GM19043 (cell line): ENCODE measurements around the gene XAGE5.
"Not testable (repeated sequence)": the region's sequence is repeated elsewhere in the genome, so short reads cannot be mapped to it uniquely, and the experiment has no call there.

Experiments used
- ATAC-seq: cut with Tn5 transposase; IDR thresholded peaks from one replicate; pipeline ENCODE4 v1.9.1; 2021; ENCODE audit warnings: low read depth; ENCODE audit not compliant: unreplicated experiment

Gene XAGE5, protein sequence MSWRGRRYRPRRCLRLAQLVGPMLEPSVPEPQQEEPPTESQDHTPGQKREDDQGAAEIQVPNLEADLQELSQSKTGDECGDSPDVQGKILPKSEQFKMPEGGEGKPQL

DNA sequence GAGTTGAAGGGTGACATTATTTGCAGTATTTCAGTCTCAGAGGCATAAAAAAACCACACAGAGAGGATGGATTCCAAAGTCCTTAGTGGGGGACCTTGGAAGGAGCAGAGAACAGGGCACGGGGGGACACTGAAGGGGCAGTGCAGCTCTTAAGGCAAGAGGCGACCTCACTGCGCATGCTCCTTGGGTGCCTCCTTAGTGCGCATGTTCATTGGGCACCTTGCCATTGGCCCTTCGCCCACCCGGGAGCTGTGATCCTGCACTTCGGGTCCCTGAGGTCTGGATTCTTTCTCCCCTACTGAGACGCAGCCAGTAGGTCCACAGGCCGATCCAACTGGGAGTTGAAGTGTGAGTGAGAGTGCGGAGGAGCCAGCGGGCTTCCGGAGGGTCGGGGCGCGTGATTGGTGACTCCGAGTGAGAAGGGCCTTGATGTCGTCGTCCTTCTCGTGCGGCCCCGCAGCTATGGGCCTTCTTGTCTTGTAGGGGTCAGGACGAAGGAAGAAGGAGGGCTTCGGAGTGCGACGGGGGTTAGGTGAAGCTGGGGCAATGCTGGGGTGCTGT, at the start of gene XAGE5:
Gene XAGE5 (plus strand): TSS at position 223 of the 561 bp plus-strand sequence. CDS start 1,280 bp downstream, outside the sequence.
- no peak for ATAC-seq

GRCh38 chrX:52765983-52766382, 45.1 kb upstream of the XAGE5 start:
- ATAC-seq = not testable (repeated sequence)

- not testable (repeated sequence) for ATAC-seq
Measured at GRCh38 chrX:52773504-52773903, 37.6 kb upstream of the XAGE5 start.

- not testable (repeated sequence) for ATAC-seq
Measured at GRCh38 chrX:52797327-52797726, 13.8 kb upstream of the XAGE5 start, which contains the start of gene SPANXN5. TSS of gene SPANXN5 (minus strand) at chrX:52797427. CDS start at chrX:52797348, 79 bp downstream.

- ATAC-seq = not testable (repeated sequence)
Measured at GRCh38 chrX:52804876-52805275, 6.2 kb upstream of the XAGE5 start.

- ATAC-seq = no peak
Measured at GRCh38 chrX:52819788-52820187, 8.7 kb downstream of the XAGE5 start.

DNA sequence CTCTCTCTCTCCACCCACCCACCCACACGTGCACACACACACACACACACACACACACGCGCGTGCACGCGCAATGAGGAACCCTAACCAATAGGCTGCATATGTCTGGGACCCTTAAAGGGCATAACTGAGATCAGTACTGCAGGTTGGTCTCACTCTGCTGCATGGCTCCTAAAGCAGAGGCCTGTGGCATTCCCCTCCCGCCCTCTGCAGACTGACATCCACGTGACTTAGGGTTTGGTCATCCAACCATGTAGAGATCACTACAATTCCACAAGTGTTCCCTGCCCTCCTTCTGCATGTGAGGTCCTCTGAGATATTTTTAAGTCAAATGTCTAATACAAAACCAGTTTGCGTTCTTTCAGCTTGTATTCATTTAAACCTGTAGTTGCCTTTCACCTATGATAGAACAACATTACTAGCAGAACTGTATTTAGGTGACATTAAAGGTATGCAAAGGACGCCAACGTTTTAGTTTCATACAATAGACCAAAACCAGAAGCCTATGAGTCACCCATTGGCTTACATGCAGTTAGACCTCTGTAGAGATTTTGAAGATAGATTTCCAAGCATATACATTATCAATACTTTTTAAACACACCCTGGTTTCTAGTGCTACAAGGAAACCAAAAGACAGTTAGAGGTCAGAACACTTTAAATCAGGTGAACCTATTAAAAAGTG, 10.1 kb downstream of the XAGE5 start:
- no peak for ATAC-seq

GRCh38 chrX:52824608-52825007, 13.5 kb downstream of the XAGE5 start:
- ATAC-seq = no peak

- no peak for ATAC-seq
Measured at GRCh38 chrX:52830551-52830950, 19.5 kb downstream of the XAGE5 start.

GRCh38 chrX:52839137-52839536, 28.1 kb downstream of the XAGE5 start:
- ATAC-seq = no peak

- not testable (repeated sequence) for ATAC-seq
Measured at GRCh38 chrX:52843619-52844018, 32.5 kb downstream of the XAGE5 start.

DNA sequence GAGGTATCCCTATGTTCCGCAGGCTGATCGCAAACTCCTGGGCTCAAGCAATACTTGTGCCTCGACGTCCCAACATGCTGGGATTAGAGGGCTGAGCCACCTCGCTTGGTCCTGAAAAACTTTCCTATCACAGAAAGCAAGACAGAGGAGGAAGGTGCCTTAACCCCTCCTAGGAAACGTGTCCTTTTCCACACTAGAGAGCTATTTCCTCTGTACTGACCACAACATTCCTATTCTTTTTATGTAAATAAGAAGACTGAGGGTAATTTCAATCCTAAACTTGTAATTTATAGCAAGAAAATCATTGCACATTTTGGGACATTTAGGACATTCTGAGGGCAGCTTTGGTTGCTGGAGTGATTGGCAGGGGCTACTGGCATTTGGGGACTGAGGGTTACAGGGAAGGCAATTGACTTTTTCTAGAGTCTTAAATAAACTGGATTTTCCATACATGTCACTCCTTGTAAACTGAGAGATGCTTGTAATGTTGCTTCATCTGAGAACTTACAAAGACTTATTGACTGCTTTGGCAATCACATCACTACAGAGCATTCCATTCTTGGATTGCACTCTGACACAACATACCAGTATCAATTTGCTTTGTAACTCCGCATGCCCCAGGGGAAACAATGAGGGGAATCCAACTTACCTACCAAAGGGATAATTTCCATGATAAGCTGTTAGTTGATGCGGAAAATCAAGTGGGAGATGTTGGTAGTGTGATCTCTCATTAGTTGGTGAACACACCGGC, 41.2 kb downstream of the XAGE5 start:
- ATAC-seq = no peak

- not testable (repeated sequence) for ATAC-seq
Measured at GRCh38 chrX:52856991-52857525, 46.0 kb downstream of the XAGE5 start.

- ATAC-seq = no peak
Measured at GRCh38 chrX:52865343-52865998, 54.4 kb downstream of the XAGE5 start.
